HL-60/S4 (cell line): Measurements from ENCODE around the gene VTA1.

ENCODE experiments used
- in situ Hi-C: fragments of 300-500 bp; cut with MboI; formaldehyde crosslinking; loops from 2 replicates; pipeline ENCODE4 v1.14.3; 2022; ENCODE audit warnings: low sequenced_read_pairs

VTA1 gene

DNA sequence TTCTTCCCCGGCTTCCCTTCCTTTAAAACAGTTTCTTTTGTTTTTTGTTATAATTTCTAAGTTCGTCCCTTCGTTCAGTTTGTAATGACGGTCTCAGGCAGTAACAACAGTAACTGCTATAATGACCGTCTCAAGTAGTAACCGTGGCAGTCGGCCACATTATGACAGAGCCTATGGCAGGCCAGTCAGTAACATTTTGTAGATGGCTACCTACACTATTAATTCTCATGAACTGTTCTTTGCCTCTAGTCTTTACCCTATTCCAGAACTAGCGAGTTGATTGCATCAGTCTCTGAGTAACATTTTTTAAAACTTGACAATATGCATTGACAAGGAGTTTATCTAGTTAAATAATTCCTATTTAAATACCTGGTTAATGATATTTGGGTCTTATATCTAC, 111.7 kb downstream of the VTA1 start:
- in situ Hi-C loops = no loop called here

DNA sequence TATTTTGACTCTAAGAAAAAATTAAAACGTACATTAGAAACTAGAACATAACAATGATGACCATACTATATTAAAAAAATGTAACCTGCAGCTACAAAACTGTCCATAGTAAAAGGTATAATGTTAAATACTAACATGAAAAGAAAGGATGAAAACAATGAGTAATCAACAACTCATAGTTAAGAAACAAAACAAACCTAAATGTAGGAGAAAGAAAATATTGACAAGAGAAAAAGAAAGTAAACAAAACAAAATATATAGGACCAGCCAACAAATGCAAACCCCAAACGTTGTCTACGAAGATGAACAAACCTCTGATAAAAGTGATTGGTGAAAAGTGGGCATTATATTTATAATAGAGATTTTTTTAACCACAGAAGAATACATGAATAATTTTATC, 113.7 kb downstream of the VTA1 start:
- in situ Hi-C loops = no loop called here

DNA sequence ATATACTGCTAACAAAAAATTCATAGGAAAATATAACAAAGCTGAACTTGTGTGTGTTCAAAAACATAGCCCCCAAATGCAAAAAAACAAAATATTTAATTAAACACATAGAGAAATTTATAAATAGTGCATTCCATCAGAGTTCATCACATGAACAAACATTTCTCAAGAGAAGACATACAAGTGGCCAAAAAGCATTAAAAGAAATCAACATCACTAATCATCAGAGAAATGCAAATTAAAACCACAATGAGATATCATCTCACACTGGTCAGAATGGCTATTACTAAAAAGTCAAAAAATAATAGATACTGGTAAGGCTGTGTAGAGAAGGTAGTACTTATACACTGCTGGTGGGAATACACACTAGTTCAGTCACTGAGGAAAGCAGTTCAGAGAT, 115.2 kb downstream of the VTA1 start:
- in situ Hi-C loops = no loop called here

DNA sequence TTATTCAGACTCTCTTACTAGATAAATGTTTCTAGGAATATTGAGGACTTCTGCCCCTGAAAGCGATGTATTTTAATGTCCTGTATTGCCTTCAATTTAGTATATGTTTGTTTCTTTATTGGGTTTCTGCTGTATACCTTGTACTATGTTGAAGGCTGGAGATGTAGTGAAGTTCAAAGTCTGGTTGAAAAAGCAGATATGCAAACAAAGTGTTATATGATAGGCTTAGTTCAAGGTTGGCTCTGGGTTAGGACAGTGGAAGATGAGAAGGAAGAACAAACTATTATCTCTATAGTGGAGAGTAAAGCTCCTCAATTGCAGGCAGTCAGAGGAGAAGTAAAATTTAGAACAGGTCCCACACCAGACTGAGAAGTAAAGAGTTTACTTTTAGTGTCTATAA, 118.4 kb downstream of the VTA1 start:
- in situ Hi-C loops = no loop called here

DNA sequence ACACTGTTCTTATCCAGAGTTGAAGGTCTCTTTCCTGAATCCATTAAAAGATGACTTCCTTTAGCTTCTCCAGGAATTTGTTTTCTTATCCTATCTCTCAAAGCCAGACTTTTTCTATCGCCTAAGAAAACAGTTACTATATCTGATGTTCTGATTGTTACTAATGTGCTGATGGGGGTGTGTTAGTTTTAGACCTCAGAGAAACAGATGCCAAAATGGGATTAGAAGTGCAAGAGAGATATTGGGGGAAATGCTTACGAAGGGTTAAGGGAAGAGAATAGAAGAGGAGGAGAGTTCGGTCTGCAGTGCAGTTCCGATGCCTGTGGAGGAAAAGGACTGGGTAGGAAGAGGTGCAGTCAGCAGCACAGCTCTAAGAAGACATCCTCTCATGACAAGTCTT, 119.0 kb downstream of the VTA1 start:
- in situ Hi-C loops = no loop called here

DNA sequence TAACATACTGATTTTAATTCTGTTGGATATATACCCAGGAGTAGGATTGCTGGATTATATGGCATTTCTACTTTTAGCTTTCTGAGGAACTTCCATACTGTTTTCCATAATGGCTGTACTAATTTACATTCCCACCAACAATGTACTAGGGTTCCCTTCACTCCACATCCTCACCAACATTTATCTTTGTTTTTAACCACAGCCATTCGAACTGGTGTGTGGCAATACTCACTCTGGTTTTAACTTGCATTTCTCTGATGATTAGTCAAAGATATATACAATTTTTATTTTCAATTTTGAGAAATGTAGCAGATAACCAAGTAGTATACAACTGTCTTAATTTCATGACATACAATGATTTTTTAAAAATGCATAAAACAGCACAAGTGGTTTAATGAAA, 124.4 kb downstream of the VTA1 start:
- in situ Hi-C loops = no loop called here
